Panc1 (cell line): ENCODE results near the gene SPATC1L. TPM values are rescaled to one million over a fixed set of nuclear protein-coding genes. Genes with fewer than 3 reads are reported as not detected.

Experiments
- ATAC-seq: fragments of 200-7000 bp; cut with Tn5 transposase; 2 replicates; pipeline ENCODE4 v1.9.1; 2020; ENCODE audit warnings: mild to moderate bottlenecking, moderate library complexity
- BruUV-seq: library from RNA; stranded (reverse); fragments of 400-500 nt; replicated peaks from 2 replicates; lab custom pipeline; 2021; lab: Mats Ljungman, UMichigan
- CTCF ChIA-PET: fragments of 300-600 bp; sonication (Branson Sonifier 250); formaldehyde crosslinking; loops from one replicate; lab custom pipeline; 2022; ENCODE audit warnings: antibody characterized with exemption; lab: Charles Lee
- POLR2A ChIA-PET: fragments of 300-600 bp; sonication (Branson Sonifier 250); formaldehyde crosslinking; loops from one replicate; lab custom pipeline; 2022; ENCODE audit warnings: antibody characterized with exemption; lab: Charles Lee
- DNase-seq: peaks from one replicate; pipeline ENCODE4 v3.0.0-alpha.2; 2010; ENCODE audit warnings: low read depth, low spot score
- H3K27ac ChIP-seq: 2 replicates; pipeline ENCODE4 v1.5.1; 2011; ENCODE audit warnings: mild to moderate bottlenecking, low read length, inconsistent platforms
- H3K27me3 ChIP-seq: fragments of 200-500 bp; sonication (Bioruptor generic); 2 replicates; pipeline ENCODE4 v1.6.0; 2014; ENCODE audit warnings: low read length, inconsistent platforms; ENCODE audit not compliant: control insufficient read depth, insufficient read depth
- H3K36me3 ChIP-seq: fragments of 200-500 bp; sonication (Bioruptor generic); 2 replicates; pipeline ENCODE4 v1.5.1; 2014; ENCODE audit warnings: inconsistent platforms, mild to moderate bottlenecking, low read length, moderate library complexity; ENCODE audit not compliant: control insufficient read depth, insufficient read depth
- H3K4me1 ChIP-seq: 2 replicates; pipeline ENCODE4 v1.5.1; 2011; ENCODE audit warnings: inconsistent platforms, mild to moderate bottlenecking, low read length, moderate library complexity; ENCODE audit not compliant: control insufficient read depth, insufficient read depth
- H3K4me3 ChIP-seq, 2 experiments: 2 replicates each; pipeline ENCODE4 v1.5.1; 2011 to 2012; ENCODE audit warnings: low read depth in 2 of 2, low read length in 2 of 2, mild to moderate bottlenecking in 2 of 2, inconsistent platforms in 1 of 2, moderate library complexity in 1 of 2
- H3K9me3 ChIP-seq: fragments of 200-500 bp; sonication (Bioruptor generic); 2 replicates; pipeline ENCODE4 v1.5.1; 2014; ENCODE audit warnings: low read depth, mild to moderate bottlenecking, inconsistent platforms, low read length, moderate library complexity; ENCODE audit not compliant: control insufficient read depth, insufficient read depth
- CTCF ChIP-seq: fragments of 450-650 bp; IDR thresholded peaks from 2 replicates; pipeline ENCODE4 v1.5.1; 2017; ENCODE audit warnings: mild to moderate bottlenecking
- POLR2AphosphoS5 ChIP-seq: IDR thresholded peaks from 2 replicates; pipeline ENCODE4 v1.6.1; 2012; ENCODE audit warnings: mild to moderate bottlenecking, low read depth, low read length, moderate library complexity
- REST ChIP-seq, 2 experiments: IDR thresholded peaks; 2 replicates each; pipeline ENCODE4 v1.6.1; 2011 to 2012; ENCODE audit warnings: low read depth in 2 of 2, control low read depth in 1 of 2, low read length in 1 of 2, mild to moderate bottlenecking in 1 of 2, moderate library complexity in 1 of 2; ENCODE audit not compliant: insufficient read depth in 1 of 2
- SIN3A ChIP-seq: IDR thresholded peaks from 2 replicates; pipeline ENCODE4 v1.6.1; 2012; ENCODE audit warnings: low read depth, mild to moderate bottlenecking, low read length, moderate library complexity, borderline replicate concordance; ENCODE audit not compliant: insufficient read depth
- TCF7L2 ChIP-seq: IDR thresholded peaks from 2 replicates; pipeline ENCODE4 v1.6.1; 2011; ENCODE audit warnings: mild to moderate bottlenecking, low read depth, low read length, inconsistent platforms
- in situ Hi-C: cut with HindIII; loops from 2 replicates; pipeline ENCODE4 v1.10.0; 2016; ENCODE audit warnings: low sequenced_read_pairs, low pct_unique_long_range_greater_than_20kb
- intact Hi-C: fragments of 100-400 bp; cut with micrococcal nuclease; formaldehyde crosslinking; loops from one replicate; pipeline ENCODE4 v1.10.0; 2022; ENCODE audit not compliant: unreplicated experiment
- total RNA-seq: library from RNA; stranded (reverse); gene quantifications from one replicate; pipeline ENCODE4 v1.2.1, GENCODE V29; 2021; ENCODE audit not compliant: unreplicated experiment

The SPATC1L gene
- total RNA-seq, 1 experiment from 2014 or later, result 0.26 TPM

- ChIA-PET POLR2A (no interaction called here), CTCF (interaction anchor here (0.6 to 2.0 kb wide), 2 partner anchors 68 to 309 kb away, joined by 4 read pairs; no protein-coding TSS in a partner anchor)
- DNase-seq, result no peak
- ATAC-seq, result no peak
- no peaks in the 10 kb centered on the region for H3K9me3 ChIP-seq
- H3K4me3 ChIP-seq, result no peak overlapping the region
- no peaks in the 10 kb centered on the region for H3K4me1 ChIP-seq
- no peak overlapping the region for H3K27ac ChIP-seq
- in situ Hi-C loops (no loop called here), intact Hi-C loops (no loop called here)
- TF ChIP-seq SIN3A, result no peak
- no peak for TF ChIP-seq POLR2AphosphoS5
- TF ChIP-seq REST (IDR thresholded peaks at IDR 0.05; ENCODE audit: insufficient read depth in 1 of 2, low read depth in 2 of 2, low read length in 1 of 2), result no peak
- TF ChIP-seq CTCF, result no peak
- no peak for TF ChIP-seq TCF7L2
- no peaks in the 10 kb centered on the region for H3K36me3 ChIP-seq
- BruUV-seq, result no TSS peak
- no peaks in the 10 kb centered on the region for H3K27me3 ChIP-seq
Observed at GRCh38 chr21:46211376-46211775, 27.1 kb upstream of the SPATC1L start.

- Histone ChIP-seq H3K9me3 (no peaks in the 10 kb centered on the region), H3K27ac (no peak overlapping the region), H3K4me3 (no peak overlapping the region), H3K4me1 (no peaks in the 10 kb centered on the region), H3K27me3 (no peaks in the 10 kb centered on the region), H3K36me3 (no peaks in the 10 kb centered on the region)
- BruUV-seq, result no TSS peak
- DNase-seq (no peak), ATAC-seq (no peak)
- CTCF ChIA-PET, result interaction anchor here (0.6 kb wide), 1 partner anchor 310 kb away, joined by 4 read pairs; no protein-coding TSS in a partner anchor
- in situ Hi-C loops, result no loop called here
- TF ChIP-seq POLR2AphosphoS5, result no peak
- TF ChIP-seq REST (IDR thresholded peaks at IDR 0.05; ENCODE audit: insufficient read depth in 1 of 2, low read depth in 2 of 2, low read length in 1 of 2), result no peak
- TF ChIP-seq SIN3A, result no peak
- TF ChIP-seq TCF7L2, result no peak
- TF ChIP-seq CTCF, result no peak; the same call in 1 of the 2 replicates
- intact Hi-C loops, result no loop called here
- POLR2A ChIA-PET, result interaction anchor here (0.7 kb wide), 1 partner anchor 73 kb away, joined by 23 read pairs; no protein-coding TSS in a partner anchor
Observed at GRCh38 chr21:46210378-46211136, 26.3 kb upstream of the SPATC1L start.
